ENCODE data around the gene AP1S3.

DNA sequence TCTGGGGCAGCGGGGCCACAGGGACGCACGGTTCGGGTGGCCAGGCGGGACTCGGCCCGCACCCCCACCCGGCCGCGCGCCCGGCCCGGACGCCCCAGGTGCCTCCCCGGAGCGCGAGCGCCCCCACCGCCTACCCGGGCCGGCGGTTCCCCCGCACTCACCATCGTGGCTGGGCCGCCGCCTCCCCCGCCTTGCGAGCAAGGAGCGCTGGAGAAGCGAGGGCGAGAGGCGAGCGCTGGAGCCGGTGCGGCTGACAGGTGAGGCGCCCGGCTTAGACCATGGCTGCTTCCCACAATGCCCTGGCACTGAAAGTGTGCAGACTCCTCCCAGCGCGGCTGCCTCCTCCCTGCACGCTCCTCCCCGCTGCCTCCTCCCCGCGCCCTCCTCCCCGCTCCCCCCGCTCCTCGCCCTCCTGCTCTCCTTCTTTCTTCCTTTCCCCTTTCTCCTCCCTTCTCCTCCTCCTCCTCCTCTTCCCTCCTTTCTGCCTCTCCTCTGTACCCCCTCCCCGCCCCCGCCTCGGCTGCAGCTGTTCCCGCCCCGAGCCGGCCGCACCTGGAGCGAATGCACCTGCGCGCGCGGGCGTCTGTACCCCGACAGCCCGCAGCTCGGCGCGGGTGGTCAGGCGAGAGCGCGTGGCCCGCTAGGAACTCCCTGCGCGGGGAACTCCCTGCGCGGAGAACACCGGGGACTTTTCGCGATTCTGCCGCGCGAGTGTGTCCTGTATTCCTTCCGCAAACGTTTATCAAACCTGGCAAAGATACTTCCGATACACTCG lies at the start of gene AP1S3:
- TF ChIP-seq, protein P1, sequence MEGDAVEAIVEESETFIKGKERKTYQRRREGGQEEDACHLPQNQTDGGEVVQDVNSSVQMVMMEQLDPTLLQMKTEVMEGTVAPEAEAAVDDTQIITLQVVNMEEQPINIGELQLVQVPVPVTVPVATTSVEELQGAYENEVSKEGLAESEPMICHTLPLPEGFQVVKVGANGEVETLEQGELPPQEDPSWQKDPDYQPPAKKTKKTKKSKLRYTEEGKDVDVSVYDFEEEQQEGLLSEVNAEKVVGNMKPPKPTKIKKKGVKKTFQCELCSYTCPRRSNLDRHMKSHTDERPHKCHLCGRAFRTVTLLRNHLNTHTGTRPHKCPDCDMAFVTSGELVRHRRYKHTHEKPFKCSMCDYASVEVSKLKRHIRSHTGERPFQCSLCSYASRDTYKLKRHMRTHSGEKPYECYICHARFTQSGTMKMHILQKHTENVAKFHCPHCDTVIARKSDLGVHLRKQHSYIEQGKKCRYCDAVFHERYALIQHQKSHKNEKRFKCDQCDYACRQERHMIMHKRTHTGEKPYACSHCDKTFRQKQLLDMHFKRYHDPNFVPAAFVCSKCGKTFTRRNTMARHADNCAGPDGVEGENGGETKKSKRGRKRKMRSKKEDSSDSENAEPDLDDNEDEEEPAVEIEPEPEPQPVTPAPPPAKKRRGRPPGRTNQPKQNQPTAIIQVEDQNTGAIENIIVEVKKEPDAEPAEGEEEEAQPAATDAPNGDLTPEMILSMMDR (IDR thresholded peaks at IDR 0.05 in 8 of 11, conservative IDR thresholded peaks at IDR 0.05 in 3 of 11) = no peak
- TF ChIP-seq POLR2AphosphoS5 (IDR thresholded peaks at IDR 0.05) = peak; percentile 59 to 83 (median 81)
